HG03159 (cell line): ENCODE measurements around the gene BATF.

Source experiments
- ATAC-seq: cut with Tn5 transposase; IDR thresholded peaks from one replicate; pipeline ENCODE4 v1.9.1; 2021; ENCODE audit warnings: mild to moderate bottlenecking, moderate library complexity; ENCODE audit not compliant: unreplicated experiment

The BATF gene

DNA sequence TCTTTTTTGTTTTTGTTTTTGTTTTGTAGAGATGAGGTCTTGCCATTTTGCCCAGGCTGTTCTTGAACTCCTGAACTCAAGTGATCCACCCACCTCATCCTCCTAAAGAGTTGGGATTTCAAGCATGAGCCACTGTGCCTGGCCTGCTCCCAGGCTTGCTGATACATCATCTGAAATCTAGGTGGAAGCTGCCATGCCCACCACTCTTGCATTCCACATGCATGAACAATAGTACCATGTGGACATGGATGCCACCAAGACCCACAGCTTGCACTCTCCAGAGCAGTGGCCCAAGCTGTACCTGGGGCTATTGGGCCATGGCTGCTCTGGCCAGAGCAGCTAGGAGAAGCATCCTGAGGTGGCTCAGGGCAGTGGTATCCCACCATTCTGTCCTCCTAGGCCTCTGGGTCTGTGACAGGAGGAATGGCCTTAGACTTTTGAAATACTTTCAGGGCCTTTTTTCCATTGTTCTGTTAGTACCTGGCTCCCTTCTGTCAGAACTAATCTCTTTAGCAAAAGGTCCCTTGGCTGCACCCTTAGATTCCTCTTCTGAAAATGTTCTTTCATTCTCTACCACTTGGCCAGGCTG is 69.8 kb downstream of the BATF start:
- ATAC-seq = no peak

DNA sequence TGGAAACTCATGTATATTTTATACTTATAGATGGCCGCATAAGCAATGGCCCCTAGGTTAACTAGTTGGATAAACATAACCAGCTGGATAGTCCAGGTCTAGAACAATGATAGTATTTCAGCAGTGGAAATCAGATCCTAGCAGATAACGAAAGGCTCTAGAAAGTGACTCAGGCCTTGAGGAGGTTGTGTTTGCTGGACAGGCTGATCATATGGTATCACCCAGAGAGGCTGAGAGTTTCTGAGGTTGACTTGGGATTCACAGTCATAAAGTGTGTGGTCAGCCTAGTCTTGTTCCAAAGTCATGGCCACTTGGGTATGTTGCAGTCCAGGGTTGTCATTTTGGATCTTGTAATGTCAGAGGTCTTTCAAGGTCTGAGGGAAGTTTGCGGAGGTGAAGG is 73.0 kb downstream of the BATF start:
- no peak for ATAC-seq
